GM18511 (cell line): Measurements from ENCODE around the gene VWCE.

Experiments
- ATAC-seq: cut with Tn5 transposase; IDR thresholded peaks from one replicate; pipeline ENCODE4 v1.9.1; 2021; ENCODE audit warnings: mild to moderate bottlenecking, moderate library complexity; ENCODE audit not compliant: unreplicated experiment

VWCE gene

DNA sequence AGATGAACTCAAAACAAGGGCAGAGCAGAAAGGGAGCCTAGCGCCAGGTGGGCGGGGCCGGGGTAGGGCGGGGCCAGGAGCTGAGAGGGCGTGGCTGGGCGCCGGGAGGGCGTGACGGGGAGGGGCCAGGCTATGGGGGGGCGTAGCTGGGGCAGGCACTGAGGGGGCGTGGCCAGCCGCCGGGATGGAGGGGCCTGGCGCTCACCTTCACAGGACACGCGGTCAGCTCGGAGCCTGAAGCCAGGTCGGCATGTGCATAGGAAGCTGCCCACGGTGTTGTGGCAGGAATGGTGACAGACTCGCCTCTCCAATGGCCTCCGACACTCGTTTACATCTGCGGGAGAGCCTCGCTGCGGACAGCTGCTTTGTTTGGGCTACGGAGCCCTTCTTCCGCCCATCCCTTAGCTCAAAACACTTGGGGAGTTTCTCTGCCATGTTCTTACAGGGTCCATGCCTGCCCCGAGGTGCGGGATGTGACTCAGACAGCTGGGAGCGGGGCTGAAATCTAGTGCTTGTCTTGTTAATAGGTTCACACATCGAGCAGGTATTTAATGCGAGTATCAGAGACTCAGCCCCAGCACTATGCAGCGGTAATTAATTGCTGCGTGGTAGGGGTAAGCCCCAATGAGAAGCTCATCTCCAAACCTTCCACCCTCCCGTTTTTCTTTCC is 13.4 kb downstream of the VWCE start:
- ATAC-seq, result no peak

DNA sequence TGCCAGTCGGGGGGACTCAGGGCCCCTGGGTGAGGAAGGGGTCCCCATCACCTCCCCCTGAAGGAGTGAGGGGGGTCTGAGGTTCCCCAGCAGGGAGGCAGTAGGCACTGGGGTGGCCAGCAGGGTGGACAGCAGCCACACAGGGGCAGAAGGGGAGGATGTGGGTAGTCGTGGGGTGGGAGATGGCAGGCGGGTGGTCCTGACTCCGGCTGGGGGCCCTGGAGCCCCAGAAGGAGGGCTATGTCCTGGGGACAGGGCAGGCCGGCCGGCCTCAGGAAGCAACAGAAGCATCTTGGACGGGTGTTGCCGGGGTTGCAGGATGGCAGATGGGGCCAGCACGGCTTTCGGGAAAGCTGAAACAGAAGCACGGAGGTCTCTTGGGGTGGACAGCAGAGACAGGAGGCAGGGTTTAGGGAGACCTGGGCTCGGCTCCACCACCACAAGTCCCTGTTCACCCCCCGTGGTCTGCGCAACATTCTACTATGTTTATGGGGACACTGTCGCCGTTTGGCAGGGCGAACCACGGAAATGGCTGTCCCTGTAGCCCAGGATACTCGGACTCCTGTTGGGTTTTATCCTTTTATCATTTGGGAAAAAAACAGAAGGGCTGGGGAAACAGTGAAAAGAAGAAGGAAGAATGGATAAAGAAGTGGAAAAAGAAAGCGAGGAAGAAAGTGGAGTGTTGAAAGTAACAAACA is 14.1 kb downstream of the VWCE start:
- no peak for ATAC-seq

DNA sequence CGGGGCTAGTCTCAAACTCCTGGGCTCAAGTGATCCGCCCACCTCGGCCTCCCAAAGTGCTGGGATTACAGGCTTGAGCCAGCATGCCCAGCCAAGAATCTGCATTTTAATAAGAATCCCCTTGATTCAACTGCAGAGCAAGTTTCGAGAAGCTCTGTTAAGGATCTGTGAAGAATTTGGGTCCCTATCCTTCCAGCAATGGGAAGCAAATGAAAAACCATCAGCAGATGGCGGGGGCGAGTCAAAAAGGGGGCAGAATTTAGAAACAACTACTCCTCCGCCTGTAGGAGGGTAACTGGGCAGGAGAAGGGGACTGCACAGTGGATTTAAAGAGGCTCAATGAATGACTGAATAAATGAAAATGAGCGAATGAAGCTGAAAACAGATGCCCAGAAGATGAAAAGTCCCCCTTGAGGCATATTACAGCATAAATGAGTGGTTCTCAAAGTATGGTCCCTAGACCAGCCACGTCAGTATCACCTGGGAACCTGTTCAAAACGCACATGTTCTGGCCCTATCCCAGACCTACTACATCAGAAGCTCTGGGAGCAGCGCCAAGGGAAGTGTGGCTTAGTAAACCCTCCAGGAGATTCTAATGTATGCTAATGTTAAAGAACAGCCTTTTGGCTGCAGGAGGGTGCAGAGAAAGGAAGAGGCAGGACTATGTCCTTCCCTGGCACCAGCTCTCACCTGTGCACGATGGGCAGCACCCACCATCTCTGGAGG is 15.0 kb downstream of the VWCE start:
- no peak for ATAC-seq

DNA sequence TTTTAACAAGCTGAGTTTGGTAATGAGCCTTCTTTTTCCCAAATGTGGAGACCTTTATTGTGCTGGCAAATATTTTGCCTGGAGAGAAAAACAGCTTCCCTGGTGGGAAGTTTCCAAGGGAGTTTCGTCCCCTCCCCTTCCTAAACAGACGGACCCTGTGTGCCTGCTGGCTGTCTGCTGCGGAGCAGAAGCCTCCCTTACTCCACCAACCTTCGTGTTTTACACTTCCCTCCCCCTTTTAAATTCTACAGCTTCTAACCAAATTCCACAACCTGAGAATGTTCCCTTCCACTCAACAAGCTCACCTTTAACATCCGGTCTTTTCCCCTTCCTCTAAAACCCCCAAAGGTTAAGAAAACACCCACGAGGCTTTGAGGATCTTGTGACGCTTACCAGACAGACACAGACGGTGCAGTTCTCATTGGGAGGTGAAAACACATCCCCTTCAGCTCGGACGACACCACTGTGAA is 17.1 kb downstream of the VWCE start:
- no peak for ATAC-seq

DNA sequence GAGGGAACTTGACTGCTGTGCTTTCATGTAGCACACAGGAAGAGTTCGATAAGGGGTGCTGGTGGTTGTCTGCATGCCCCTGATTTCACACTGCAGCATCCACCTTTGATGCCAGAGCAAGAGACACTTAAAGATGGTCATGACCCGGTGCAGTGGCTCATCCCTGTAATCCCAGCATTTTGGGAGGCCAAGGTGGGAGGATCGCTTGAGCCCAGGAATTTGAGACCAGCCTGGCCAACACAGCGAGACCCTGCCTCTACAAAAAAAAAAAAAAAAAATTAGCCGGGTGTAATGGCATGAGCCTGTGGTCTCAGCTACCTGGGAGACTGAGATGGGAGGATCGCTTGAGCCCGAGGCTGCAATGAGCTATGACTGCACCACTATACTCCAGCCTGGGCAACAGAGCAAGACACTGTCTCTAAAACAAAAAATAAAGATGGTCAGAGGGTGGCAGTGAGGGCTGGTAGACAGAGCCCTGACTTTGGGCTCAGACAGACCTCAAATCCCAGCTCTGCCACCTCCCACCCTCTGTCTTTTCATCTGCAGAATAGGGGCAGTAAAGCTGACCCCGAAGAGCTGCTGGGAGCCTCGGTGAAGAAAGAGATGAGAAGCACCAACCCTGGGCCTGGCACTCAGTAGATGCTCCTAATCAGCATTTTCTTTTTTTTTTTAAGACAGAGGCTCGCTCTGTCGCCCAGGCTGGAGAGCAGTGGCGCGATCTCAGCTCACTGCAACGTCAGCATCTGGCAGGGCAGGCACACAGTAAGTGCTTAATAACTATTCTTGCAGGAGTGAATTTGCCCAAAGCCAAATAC is 17.7 kb downstream of the VWCE start:
- ATAC-seq, result no peak

DNA sequence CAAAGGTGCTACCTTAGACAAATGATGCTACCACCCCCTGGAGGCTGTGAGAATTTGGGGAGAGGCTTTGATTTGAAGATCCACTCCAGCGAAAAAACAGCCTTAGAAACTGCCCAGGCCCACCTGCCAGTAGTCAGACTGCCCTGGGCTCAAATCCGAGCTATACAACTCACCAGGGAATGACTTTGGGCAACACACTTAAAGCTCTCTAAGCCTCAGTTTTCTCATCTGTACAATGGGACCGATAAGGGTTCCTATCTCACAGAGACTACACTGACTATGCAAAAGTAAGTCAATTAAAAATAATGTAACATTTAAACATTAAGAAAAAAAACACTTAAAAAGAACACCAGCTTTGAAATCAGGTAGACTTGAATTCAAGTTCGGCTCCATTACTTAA is 19.9 kb downstream of the VWCE start:
- ATAC-seq, result no peak

DNA sequence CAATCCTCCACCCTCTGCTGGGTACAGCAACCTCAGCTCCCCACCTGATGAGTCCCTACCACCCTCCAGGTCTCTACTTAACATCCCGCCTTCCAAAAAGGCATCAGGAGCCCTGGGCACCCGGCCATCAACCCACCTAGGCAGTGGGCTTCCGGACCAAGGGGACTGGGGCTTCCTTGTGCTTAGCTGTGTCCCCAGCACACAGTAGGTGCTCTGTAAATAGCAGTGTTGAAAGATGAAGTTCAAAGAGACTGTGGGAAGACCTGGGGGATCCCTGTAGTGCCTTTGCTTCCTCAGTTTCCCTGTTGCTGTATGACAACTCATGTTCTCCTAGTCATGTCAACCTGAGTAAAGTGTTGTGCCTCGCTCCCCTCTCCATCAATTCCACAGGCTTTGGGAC is 21.0 kb downstream of the VWCE start:
- ATAC-seq, result no peak

DNA sequence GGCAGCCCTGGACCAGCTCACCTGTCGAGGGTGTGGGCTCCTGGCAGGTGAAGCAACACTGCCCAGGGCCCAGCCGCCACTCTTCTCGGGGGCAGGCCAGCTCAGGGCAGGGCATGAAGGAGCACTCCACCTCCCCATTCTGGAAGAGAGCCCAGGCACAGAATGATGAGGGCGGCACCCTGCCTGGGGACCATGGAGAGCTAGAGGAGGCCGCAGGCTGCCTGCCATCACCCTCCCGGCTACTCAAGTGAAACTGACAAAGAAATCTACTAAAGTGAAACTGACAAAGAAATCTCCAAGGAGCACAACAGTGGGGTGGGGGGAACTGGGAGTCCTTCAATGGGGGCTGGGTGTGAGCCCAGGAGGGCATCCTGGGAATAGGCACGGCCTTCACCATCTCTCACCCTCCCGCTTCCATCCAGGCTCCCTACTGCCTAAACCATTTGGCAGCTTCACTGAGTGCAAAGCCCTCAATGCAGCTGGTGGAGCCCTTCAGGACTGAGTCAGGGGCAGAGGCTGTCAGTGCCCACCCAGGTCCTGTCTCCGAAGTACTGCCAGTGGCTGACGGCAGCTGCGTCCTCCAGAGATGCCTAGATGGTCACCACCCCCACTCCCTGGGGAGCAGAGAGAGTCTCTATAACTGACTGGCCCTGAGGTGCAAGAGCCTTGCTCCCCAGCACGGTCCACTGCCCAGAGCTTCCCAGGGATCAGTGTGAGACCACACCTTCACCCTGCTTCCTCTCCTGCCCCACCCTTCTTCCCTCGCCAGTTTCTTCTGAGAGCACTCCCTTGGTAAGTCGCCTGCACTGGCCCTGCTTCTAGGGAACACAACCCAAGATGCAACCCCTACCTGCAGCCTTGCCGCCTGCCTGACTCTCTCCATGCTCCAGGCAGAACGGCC is 21.7 kb downstream of the VWCE start:
- no peak for ATAC-seq

DNA sequence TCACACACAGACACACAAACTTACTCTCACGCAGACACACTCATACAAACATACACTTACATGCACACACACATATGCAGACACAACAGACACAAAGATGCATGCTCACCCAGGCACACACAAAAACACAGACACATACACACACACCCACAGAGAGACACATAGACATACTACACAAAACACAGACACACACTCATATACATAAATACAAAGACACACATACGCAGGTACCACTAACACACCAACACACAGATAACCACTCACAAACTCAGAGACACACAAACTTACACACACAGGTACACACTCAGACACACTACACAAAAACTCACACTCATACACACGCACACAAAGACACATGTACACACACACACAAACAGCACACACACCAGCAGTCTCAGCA is 22.4 kb downstream of the VWCE start:
- no peak for ATAC-seq

DNA sequence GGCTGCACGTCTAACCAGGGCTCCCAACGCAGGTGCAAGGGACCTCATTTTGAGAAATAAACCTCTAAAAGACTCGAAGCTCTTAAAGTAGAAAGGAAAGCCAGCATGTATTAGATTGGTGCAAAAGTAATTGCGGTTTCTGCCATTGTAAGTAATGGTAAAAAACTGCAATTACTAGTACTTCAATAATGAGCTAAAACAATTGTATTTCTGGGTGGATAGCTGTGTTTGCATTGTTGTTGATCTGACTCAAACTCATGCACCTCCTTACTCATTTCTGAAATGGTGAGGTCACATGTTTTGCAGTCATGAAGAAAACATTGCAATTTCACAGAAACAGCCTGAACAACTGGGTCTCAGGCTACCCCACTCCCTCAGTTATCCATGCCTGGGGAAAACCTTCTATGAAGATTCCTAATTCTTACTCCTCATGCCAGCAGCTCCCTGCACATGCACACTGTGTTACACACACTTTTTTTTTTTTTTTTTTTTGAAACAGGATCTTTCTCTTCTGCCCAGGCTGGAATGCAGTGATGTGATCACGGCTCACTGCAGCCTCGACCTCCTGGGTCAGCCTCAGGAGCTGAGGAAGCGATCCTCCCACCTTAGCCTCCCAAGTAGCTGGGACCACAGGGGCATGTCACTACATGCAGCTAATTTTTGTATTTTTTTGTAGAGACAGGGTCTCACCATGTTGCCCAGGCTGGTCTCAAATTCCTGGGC is 24.6 kb downstream of the VWCE start:
- no peak for ATAC-seq

DNA sequence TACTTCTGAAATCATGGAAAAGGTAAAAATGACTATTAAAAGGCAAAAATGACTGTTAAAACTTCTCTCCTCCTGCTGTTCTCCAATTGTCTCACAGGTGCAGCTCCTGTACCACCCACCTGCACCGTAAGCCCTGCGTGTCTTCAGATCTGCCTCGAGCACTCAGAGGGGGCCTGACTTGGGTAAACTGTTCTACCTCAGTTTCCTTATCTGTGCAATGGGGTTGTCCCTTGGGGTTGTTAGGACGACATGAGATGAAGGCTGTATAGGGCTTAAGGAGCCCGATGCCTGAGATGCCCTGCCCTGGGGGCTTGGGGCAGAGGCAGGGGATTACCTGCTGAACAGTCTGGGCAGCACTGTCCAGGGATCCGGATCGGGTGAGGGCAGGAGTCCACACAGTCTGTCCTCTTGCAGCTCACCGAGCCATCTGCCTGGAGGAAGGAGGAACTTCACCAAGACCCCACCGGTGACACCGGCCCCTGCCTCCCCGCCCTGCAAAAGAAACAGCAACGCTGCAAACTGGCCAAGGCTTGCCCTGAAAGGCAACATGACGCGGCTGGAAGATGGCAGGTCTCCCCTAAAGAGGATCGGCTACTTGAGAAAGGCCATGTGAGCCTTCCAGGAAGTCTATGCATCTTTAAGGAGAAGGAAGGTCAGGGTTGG is 26.4 kb downstream of the VWCE start:
- ATAC-seq, result no peak

DNA sequence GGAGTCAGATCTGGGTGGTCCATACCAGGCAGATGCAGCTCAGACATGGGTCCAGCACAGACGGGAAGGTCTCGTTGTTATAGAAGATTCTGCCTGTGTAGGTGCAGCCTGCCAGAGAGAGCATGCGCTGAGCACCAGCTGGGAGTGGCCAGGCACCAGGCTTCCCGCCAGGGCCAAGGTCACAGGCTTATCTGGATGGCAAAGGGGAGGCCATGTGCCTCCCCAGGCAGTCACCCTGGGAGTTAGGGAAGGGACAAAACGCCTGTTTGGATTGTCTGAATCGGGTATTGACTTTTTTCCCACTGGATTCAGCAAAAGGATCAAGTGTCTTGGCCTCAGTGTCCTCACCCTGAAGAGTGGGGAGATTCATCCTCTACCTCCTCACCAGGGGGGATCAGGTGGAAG is 27.7 kb downstream of the VWCE start:
- ATAC-seq, result no peak

DNA sequence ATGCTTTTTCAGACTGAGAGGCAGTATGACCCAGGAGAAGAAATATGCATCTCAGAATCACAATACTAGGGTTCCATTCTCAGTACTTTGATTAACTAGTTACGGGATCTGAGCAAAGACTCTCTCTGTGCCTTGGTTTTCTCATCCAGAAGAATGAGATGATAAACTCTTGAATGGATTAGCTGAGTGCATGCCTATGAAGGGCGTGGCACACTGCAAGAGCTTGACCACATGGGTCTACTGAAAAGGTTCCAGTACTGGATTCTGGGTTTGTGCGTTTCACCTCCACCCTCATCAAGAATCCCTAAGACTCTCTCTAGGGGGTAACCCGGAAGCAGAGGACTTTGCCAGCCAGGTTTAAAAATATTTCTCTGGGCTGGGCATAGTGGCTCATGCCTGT is 28.5 kb downstream of the VWCE start:
- no peak for ATAC-seq

DNA sequence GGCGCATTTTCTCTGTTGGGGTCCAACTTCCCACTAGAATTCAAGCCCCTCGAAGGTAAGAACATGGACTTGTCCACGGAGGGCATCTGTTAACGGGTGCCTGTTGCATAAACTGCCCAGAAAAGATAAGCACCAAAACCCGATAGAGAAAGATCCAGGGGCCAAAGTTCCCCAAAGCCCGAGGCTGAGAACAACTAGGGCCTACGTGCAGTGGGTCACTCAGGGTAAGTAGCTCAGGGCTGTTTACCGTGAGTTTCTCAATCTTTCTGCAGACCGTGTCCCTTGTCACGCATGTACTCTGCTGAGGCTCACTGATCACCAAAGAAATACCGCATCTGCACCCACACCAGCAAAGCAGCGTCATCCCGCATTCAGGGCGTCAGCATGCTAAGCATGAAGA is 29.8 kb downstream of the VWCE start:
- no peak for ATAC-seq

DNA sequence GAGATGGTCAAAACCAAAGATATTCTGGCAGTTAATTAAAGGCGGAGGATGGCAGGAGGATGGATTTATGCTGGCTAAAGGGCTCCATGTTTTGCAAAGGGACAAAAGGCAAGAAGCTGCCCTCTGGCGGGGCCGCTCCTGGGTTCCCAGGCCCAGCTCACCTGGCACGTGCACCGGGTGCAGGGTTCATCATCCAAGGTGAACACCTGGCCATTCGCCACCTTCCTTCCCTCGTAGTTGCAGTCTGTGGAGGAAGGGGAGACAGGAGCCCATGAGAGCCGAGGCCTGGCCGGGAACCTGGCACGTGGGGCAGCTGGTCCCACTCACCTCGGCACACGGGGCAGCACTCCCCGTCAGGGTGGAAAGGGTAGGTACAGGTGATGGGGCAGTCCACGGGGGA is 30.3 kb downstream of the VWCE start:
- no peak for ATAC-seq

DNA sequence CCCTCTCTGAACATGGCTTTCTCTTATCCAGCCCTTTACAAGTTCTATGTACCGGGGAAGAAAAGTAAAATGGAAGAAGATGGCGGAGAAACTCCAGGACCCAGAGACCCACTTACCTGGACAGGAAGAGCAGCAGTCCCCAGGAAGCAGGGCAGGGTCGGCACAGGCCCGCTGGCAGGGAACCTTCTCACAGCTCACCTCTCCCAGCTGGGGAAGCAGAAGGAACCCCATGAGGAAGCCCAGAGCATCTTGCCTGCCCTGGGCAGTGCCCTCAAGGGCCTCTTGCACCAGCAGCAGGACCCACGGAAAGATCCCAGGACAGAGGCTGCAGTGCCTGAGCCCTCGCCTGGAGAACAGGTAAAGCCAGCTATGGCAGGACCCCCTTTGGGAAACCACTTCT is 30.7 kb downstream of the VWCE start:
- no peak for ATAC-seq

DNA sequence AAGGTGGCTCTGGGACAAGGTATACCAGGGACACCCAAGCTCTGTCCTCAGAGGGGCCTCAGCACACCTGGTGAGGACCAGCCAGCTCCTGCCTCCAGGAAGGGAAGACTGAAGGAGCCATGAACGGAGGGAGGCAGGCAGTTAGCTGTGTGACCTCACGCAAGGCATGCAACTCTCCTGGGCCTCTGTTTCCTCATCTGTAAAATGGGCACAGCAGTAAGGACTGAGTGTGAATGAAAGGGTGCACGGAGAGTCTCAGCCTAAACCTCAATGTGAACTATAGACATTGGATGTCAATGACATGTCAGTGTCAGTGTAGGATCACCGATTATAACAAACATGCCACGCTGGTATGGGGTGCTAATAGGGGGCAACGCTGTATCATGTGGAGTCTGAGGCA is 35.8 kb downstream of the VWCE start:
- ATAC-seq, result no peak

DNA sequence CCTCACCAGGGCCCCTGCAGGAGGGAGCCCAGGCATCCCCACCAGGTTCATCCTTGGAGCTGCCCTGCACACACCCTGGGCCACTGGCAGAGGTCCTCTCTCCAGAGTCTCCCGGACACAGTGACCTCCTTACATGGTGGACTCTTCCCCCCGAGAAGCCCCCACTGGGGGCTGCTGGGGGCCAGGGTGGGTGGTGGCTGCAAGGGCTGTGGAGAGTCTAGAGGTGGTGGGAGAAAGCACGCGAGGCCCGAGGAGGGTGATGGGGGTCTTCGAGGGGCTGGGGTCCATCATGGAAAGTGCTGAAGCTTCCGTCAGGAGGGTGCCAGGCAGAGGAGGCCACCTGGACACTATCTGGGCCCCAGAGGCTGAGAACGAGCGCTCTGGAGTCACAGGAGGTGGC is 36.6 kb downstream of the VWCE start:
- no peak for ATAC-seq
